K562 (cell line): ENCODE results near the gene C16orf96. TPM values are rescaled to one million over a fixed set of nuclear protein-coding genes. Genes with fewer than 3 reads are reported as not detected.

Experiments used
- ADNP ChIP-seq: fragments of 200-800 bp; sonication (Bioruptor generic); IDR thresholded peaks from 2 replicates; pipeline ENCODE4 v1.6.1; 2016; ENCODE audit warnings: missing genetic modification characterization, missing compliant biosample characterization
- CAMTA2 ChIP-seq: fragments of 250-450 bp; sonication (Bioruptor Pico); conservative IDR thresholded peaks from 2 replicates; pipeline ENCODE4 v1.5.1; 2022
- CREB3L1 ChIP-seq: fragments of 450-650 bp; IDR thresholded peaks from 2 replicates; pipeline ENCODE4 v1.6.1; 2014; ENCODE audit warnings: low read depth, mild to moderate bottlenecking, moderate library complexity, borderline replicate concordance
- DDX20 ChIP-seq: fragments of 450-650 bp; IDR thresholded peaks from 2 replicates; pipeline ENCODE4 v1.6.1; 2016; ENCODE audit warnings: missing genetic modification characterization, low read depth, mild to moderate bottlenecking, missing compliant biosample characterization, moderate library complexity
- MIER1 ChIP-seq: fragments of 450-650 bp; IDR thresholded peaks from 2 replicates; pipeline ENCODE4 v1.6.1; 2016; ENCODE audit warnings: antibody characterized with exemption, mild to moderate bottlenecking, low read depth
- NBN ChIP-seq: fragments of 450-650 bp; IDR thresholded peaks from 2 replicates; pipeline ENCODE4 v1.6.1; 2016; ENCODE audit warnings: low read depth, mild to moderate bottlenecking
- NR3C1 ChIP-seq: sonication (generic); formaldehyde crosslinking; IDR thresholded peaks from 2 replicates; pipeline ENCODE4 v1.8.1; 2022; ENCODE audit warnings: missing genetic modification reagents
- PYGO2 ChIP-seq: fragments of 450-650 bp; IDR thresholded peaks from 2 replicates; pipeline ENCODE4 v1.6.1; 2016; ENCODE audit warnings: mild to moderate bottlenecking, missing genetic modification characterization, moderate library complexity, missing compliant biosample characterization
- RB1 ChIP-seq: fragments of 450-650 bp; IDR thresholded peaks from 2 replicates; pipeline ENCODE4 v1.6.1; 2017; ENCODE audit warnings: low read depth, mild to moderate bottlenecking
- RHOXF2B ChIP-seq: fragments of 250-450 bp; sonication (Bioruptor Pico); conservative IDR thresholded peaks from 2 replicates; pipeline ENCODE4 v1.5.1; 2021
- SIRT6 ChIP-seq: IDR thresholded peaks from one replicate; pipeline ENCODE4 v1.6.1; 2012; ENCODE audit warnings: low read depth, mild to moderate bottlenecking, control low read depth, inconsistent platforms, low read length, moderate library complexity
- TARDBP ChIP-seq: fragments of 450-650 bp; IDR thresholded peaks from 2 replicates; pipeline ENCODE4 v1.6.1; 2016
- TBL1XR1 ChIP-seq, 2 experiments: IDR thresholded peaks; 2 replicates each; pipeline ENCODE4 v1.6.1; 2012; ENCODE audit warnings: improper control_type of control experiment in 2 of 2, low read length in 2 of 2, mild to moderate bottlenecking in 1 of 2
- TCF3 ChIP-seq: sonication (generic); formaldehyde crosslinking; IDR thresholded peaks from 2 replicates; pipeline ENCODE4 v1.4.0; 2020; ENCODE audit warnings: mild to moderate bottlenecking, missing genetic modification reagents
- ZKSCAN3 ChIP-seq: fragments of 250-450 bp; sonication (Bioruptor Pico); IDR thresholded peaks from 2 replicates; pipeline ENCODE4 v1.4.0; 2020
- ZNF134 ChIP-seq: fragments of 250-450 bp; sonication (Bioruptor Pico); conservative IDR thresholded peaks from 2 replicates; pipeline ENCODE4 v1.4.0; 2020
- ZNF280B ChIP-seq: fragments of 250-450 bp; sonication (Bioruptor Pico); IDR thresholded peaks from 2 replicates; pipeline ENCODE4 v1.5.1; 2021; ENCODE audit warnings: mild to moderate bottlenecking
- ZNF41 ChIP-seq: fragments of 250-450 bp; sonication (Bioruptor Pico); conservative IDR thresholded peaks from 2 replicates; pipeline ENCODE4 v1.4.0; 2020; ENCODE audit warnings: mild to moderate bottlenecking
- ZNF436 ChIP-seq: fragments of 250-450, 450-650 bp; sonication (Bioruptor Pico); formaldehyde crosslinking; IDR thresholded peaks from 2 replicates; pipeline ENCODE4 v1.7.0; 2020; ENCODE audit warnings: mild to moderate bottlenecking
- ZNF444 ChIP-seq: fragments of 250-450 bp; sonication (Bioruptor Pico); IDR thresholded peaks from 2 replicates; pipeline ENCODE4 v1.4.0; 2020; ENCODE audit warnings: mild to moderate bottlenecking, moderate library complexity
- ZNF445 ChIP-seq: fragments of 250-450 bp; sonication (Bioruptor Pico); IDR thresholded peaks from 2 replicates; pipeline ENCODE4 v1.4.0; 2020; ENCODE audit warnings: low read depth, mild to moderate bottlenecking, moderate library complexity
- ZNF551 ChIP-seq: fragments of 250-450 bp; sonication (Bioruptor Pico); IDR thresholded peaks from 2 replicates; pipeline ENCODE4 v1.5.0; 2021; ENCODE audit warnings: mild to moderate bottlenecking, moderate library complexity
- ZNF57 ChIP-seq: fragments of 450-650 bp; formaldehyde crosslinking; IDR thresholded peaks from 2 replicates; pipeline ENCODE4 v1.4.0; 2020; ENCODE audit warnings: mild to moderate bottlenecking, moderate library complexity
- polyA plus RNA-seq, 8 experiments: library from polyadenylated mRNA; depleted of rRNA in 4 of 8; stranded (reverse) in 5 of 8; unstranded in 3 of 8; fragments of >200 nt; fragmentation: Nextera tagmentation in 2 of 8; fragmentation: Illumina TruSeq in 1 of 8; extraction: Ambion mirVana in 2 of 8; extraction: Trizol in 1 of 8; gene quantifications; 2 replicates each; pipeline versions ENCODE4 v1.2.1 to v1.2.3, GENCODE V29; 2011 to 2014; ENCODE audit warnings: inconsistent platforms in 1 of 8, missing spikeins in 1 of 8
- total RNA-seq, 7 experiments: library from RNA; depleted of rRNA in 6 of 7; stranded (reverse); fragments of >200 nt in 6 of 7; fragmentation: Illumina TruSeq in 2 of 7; extraction: Trizol in 2 of 7; gene quantifications; 2 replicates each; pipeline versions ENCODE4 v1.2.1 to v1.2.3, GENCODE V29; 2011 to 2021; ENCODE audit warnings: low replicate concordance in 1 of 7
- TF ChIP-seq, protein P1 (sequence below): fragments of 450-650 bp; IDR thresholded peaks from 2 replicates; pipeline ENCODE4 v1.6.1; 2017; ENCODE audit warnings: antibody characterized with exemption, mild to moderate bottlenecking

The C16orf96 gene
- total and polyA plus RNA-seq, 9 of the 15 experiments (the other 6 are each of a cell fraction or from before 2014, with no cell fraction given): not detected

DNA sequence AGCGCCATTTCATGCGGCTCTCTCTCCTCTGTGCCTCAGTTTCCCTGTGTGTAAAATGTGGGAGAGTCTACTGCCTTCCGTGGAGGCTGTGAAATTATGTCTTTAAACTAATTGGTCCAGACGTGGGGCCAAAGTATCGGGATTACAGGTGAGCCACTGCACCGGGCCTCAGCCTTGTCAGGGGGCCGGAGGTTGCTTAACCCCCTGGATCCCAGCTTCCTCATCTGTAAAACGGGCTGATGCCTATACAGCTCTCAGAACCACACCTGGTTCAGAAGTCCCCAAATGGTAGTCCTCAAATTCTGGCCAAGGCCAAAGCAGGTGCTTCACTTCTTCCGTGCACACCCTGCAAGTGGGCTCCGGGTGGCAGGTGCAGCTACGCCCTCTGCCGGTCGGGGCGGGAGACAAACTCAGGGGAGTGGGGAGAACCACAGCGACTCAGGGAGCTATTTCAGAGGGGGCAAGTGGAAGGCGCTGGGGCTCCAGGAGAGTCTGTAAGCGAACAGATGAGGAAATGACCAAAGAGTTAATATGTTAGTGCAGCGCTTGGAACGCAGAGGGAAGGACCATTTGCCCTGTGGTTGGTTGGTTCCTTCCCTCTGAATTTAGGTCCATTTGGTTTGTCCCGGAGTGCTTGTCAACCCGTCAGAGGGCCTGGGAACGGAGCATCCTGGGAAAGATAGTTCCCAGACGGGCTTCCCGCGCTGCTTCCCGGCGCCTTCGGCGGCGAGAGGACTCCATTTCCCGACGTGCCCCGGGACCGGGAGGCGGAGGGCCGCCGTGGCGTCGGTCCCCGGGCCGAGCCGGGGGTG, 68.1 kb downstream of the C16orf96 start, which contains the start of gene MGRN1 (continued):
- peak; percentile 95 for TF ChIP-seq CREB3L1
- TF ChIP-seq DDX20 (tag): no peak
- TF ChIP-seq ZNF41: no peak
- TF ChIP-seq TARDBP: no peak
- no peak for TF ChIP-seq ZNF444
- TF ChIP-seq, protein P1, sequence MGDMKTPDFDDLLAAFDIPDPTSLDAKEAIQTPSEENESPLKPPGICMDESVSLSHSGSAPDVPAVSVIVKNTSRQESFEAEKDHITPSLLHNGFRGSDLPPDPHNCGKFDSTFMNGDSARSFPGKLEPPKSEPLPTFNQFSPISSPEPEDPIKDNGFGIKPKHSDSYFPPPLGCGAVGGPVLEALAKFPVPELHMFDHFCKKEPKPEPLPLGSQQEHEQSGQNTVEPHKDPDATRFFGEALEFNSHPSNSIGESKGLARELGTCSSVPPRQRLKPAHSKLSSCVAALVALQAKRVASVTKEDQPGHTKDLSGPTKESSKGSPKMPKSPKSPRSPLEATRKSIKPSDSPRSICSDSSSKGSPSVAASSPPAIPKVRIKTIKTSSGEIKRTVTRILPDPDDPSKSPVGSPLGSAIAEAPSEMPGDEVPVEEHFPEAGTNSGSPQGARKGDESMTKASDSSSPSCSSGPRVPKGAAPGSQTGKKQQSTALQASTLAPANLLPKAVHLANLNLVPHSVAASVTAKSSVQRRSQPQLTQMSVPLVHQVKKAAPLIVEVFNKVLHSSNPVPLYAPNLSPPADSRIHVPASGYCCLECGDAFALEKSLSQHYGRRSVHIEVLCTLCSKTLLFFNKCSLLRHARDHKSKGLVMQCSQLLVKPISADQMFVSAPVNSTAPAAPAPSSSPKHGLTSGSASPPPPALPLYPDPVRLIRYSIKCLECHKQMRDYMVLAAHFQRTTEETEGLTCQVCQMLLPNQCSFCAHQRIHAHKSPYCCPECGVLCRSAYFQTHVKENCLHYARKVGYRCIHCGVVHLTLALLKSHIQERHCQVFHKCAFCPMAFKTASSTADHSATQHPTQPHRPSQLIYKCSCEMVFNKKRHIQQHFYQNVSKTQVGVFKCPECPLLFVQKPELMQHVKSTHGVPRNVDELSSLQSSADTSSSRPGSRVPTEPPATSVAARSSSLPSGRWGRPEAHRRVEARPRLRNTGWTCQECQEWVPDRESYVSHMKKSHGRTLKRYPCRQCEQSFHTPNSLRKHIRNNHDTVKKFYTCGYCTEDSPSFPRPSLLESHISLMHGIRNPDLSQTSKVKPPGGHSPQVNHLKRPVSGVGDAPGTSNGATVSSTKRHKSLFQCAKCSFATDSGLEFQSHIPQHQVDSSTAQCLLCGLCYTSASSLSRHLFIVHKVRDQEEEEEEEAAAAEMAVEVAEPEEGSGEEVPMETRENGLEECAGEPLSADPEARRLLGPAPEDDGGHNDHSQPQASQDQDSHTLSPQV: peak; percentile 68; the same call in 1 of the 2 replicates
- TF ChIP-seq ZNF134 (CRISPR knock-in tag): no peak
- TF ChIP-seq PYGO2 (tag): no peak
- TF ChIP-seq NR3C1 (CRISPR knock-in tag): no peak
- TF ChIP-seq SIRT6: no peak
- no peak for TF ChIP-seq ZNF57 (CRISPR knock-in tag)
- no peak for TF ChIP-seq CAMTA2 (CRISPR knock-in tag)
- no peak for TF ChIP-seq ZNF445 (CRISPR knock-in tag)
- no peak for TF ChIP-seq ADNP (tag)
- TF ChIP-seq MIER1: peak; percentile 50; the same call in 1 of the 2 replicates
- TF ChIP-seq NBN: peak; percentile 79; the same call in 1 of the 2 replicates
- TF ChIP-seq TBL1XR1 (IDR thresholded peaks at IDR 0.05; ENCODE audit: low read length in 2 of 2): 0 out of 4 replicates have a peak, but pooled peaks of 1 of the 2 experiments have one; percentile 9
- TF ChIP-seq RHOXF2B (CRISPR knock-in tag): no peak
- TF ChIP-seq RB1: peak; percentile 51; the same call in 1 of the 2 replicates
- no peak for TF ChIP-seq ZNF551 (CRISPR knock-in tag)
- no peak for TF ChIP-seq ZNF436 (CRISPR knock-in tag)
- TF ChIP-seq TCF3 (CRISPR knock-in tag): no peak
- no peak for TF ChIP-seq ZKSCAN3 (CRISPR knock-in tag)
- TF ChIP-seq ZNF280B (CRISPR knock-in tag): no peak
